ENCODE measurements around the gene CYB561D1.

GRCh38 chr1:109502364-109502851, 8.5 kb downstream of the CYB561D1 start:
- TF ChIP-seq CTCF (conservative IDR thresholded peaks at IDR 0.05 in 1 of 2, IDR thresholded peaks at IDR 0.05 in 1 of 2; ENCODE audit: low read depth in 1 of 2, low read length in 2 of 2) (no peak), EZH2 (IDR thresholded peaks at IDR 0.05; ENCODE audit: low read length, missing control alignments) (no peak)
